Measurements from ENCODE around the gene SAMD8. TPM values are rescaled to one million over a fixed set of nuclear protein-coding genes. Genes with fewer than 3 reads are reported as not detected.
"Not testable (repeated sequence)": the region's sequence is repeated elsewhere in the genome, so short reads cannot be mapped to it uniquely, and the experiment has no call there.

Gene SAMD8
- total RNA-seq, 1 donor from 2014 or later: 23.0 TPM

DNA sequence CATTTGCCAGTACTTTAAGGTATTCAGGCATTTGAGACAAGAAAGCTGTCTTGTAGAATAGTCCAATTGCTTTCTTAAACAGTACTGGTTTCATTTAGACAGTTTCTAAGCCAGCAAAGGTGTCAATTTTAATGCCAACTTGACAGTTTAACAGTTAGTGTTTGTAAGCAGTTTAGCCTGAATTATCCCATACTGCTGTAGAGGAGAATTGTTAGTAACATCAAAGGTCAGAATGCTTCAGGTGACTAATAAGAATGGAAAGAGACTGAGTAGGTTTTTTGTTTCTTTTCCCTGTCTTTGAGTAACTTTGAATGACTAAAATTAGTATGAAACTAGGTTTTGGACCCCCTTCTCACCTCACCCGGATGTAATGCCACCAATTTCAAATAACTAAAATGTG lies 69.6 kb downstream of the SAMD8 start:
- no peaks in the 10 kb centered on the region for H3K9me3 ChIP-seq
- peaks cover 1% of the 10 kb centered on the region for H3K4me1 ChIP-seq
- ATAC-seq (no peak), DNase-seq (no peak)
- H3K27ac ChIP-seq: no peak overlapping the region
- no peak overlapping the region for H3K4me3 ChIP-seq
- no peaks in the 10 kb centered on the region for H3K27me3 ChIP-seq
- H3K36me3 ChIP-seq: peaks cover 18% of the 10 kb centered on the region
- TF ChIP-seq, protein P1, sequence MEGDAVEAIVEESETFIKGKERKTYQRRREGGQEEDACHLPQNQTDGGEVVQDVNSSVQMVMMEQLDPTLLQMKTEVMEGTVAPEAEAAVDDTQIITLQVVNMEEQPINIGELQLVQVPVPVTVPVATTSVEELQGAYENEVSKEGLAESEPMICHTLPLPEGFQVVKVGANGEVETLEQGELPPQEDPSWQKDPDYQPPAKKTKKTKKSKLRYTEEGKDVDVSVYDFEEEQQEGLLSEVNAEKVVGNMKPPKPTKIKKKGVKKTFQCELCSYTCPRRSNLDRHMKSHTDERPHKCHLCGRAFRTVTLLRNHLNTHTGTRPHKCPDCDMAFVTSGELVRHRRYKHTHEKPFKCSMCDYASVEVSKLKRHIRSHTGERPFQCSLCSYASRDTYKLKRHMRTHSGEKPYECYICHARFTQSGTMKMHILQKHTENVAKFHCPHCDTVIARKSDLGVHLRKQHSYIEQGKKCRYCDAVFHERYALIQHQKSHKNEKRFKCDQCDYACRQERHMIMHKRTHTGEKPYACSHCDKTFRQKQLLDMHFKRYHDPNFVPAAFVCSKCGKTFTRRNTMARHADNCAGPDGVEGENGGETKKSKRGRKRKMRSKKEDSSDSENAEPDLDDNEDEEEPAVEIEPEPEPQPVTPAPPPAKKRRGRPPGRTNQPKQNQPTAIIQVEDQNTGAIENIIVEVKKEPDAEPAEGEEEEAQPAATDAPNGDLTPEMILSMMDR (IDR thresholded peaks at IDR 0.05): no peak
- intact Hi-C loops (cut with DNase I): no loop called here

DNA sequence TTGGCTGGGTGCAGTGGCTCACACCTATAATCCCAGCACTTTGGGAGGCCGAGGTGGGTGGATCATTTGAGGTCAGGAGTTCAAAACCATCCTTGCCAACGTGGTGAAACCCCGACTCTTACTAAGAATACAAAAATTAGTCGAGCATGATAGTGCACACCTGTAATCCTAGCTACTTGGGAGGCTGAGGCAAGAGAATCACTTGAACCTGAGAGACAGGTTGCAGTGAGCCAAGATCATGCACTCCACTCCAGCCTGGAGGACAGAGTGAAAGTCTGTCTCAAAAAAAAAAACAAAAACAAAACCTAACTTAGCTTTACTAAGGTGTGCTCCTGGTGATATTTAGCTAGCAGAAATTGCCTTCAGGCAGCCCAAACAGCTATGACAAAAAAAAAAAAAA lies 74.9 kb downstream of the SAMD8 start:
- H3K36me3 ChIP-seq: no peaks in the 10 kb centered on the region
- intact Hi-C loops (cut with DNase I): no loop called here
- no peaks in the 10 kb centered on the region for H3K27me3 ChIP-seq
- no peak overlapping the region for H3K4me3 ChIP-seq
- DNase-seq (no peak), ATAC-seq (no peak)
- no peak overlapping the region for H3K27ac ChIP-seq
- no peaks in the 10 kb centered on the region for H3K9me3 ChIP-seq
- H3K4me1 ChIP-seq: peaks cover 6% of the 10 kb centered on the region
- TF ChIP-seq, protein P1 (IDR thresholded peaks at IDR 0.05): no peak

DNA sequence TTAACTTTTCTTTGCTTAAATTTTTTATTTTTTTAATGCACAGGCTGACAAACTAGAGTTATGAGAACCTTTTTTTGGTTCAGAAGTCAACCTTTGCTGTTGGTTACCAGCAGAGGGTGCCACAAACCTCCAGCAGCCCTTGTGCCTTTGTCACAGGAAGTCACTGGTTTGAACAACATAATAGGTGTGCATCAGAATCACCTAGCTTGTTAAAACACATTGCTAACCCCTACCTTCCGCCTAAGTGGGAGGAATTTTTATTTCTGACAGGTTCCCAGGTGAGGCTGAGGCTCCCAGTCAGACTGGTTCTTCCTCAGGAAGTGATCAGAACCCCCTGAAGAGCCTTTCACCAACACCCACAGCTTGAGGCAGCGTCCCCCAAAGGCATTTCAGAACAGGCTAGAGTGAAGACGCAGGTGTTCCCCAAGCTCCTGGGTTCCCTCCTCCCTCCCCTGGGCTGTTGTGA lies 76.5 kb downstream of the SAMD8 start:
- Histone ChIP-seq H3K4me3 (no peak overlapping the region), H3K27me3 (no peaks in the 10 kb centered on the region), H3K27ac (no peak overlapping the region), H3K4me1 (peaks cover 20% of the 10 kb centered on the region), H3K36me3 (no peaks in the 10 kb centered on the region), H3K9me3 (no peaks in the 10 kb centered on the region)
- DNase-seq (no peak), ATAC-seq (peak; percentile 76)
- intact Hi-C loops (cut with DNase I): no loop called here
- TF ChIP-seq, protein P1 (IDR thresholded peaks at IDR 0.05): peak; percentile 66

DNA sequence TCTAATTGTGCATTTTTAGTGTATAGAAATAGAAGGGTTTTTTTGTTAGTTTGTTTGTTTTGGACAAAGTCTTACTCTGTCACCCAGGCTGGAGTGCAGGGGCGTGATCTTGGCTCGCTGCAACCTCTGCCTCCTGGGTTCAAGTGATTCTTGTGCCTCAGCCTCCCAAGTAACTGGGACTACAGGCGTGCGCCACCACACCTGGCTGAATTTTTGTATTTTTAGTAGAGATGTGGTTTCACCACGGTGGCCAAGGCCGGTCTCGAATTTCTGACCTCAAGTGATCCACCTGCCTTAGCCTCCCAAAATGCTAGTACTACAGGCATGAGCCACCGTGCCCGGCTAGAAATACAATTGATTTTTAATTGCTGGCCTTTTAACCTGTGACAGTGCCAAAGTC lies 77.1 kb downstream of the SAMD8 start:
- H3K9me3 ChIP-seq; DNase-seq; H3K4me3 ChIP-seq; intact Hi-C loops (cut with DNase I); ATAC-seq; H3K27ac ChIP-seq; H3K36me3 ChIP-seq; H3K27me3 ChIP-seq: not testable (repeated sequence)
- H3K4me1 ChIP-seq: peaks cover 20% of the 10 kb centered on the region

DNA sequence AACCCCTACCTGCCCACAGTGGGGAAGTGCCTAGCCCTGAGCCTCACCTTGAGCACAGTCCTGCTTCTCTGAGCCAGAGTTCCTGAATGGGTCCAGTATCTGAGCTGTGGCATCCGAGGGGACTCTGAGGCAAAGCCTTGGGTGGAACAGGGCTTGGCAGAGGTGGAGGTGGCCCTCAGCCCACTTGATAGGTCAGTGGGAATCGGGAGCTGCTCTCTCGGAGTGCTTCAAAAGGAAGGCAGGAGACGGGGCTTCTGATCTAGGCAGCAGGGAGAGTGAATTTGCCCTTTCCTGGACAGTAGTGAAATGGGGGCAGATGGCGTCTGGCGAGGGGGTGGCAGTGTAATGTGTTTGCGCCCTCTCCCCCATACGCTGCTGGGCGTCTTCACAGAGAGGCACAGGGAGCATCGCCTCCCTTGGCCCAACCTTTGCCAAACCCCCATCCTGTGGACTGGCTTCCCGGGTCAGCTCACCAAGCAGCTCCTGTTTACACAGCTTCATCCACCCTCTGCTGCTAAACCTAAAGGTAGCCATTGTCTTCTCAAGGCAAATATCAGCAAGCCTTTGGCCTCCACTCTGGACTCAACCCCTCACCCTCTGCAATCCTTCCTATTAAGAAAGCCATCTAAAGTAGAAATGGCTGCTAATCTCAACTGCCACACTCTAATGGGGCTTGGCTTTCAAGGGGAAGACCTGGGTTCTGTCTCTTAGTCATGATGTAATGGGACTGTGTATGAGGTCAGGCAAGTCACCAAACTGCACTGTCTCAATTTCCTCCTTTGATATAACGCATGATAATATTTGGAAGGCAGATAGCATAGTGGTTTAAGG lies 78.0 kb downstream of the SAMD8 start:
- intact Hi-C loops (cut with DNase I): no loop called here
- Histone ChIP-seq H3K27ac (no peak overlapping the region), H3K4me1 (peaks cover 20% of the 10 kb centered on the region), H3K4me3 (no peak overlapping the region), H3K9me3 (no peaks in the 10 kb centered on the region), H3K36me3 (no peaks in the 10 kb centered on the region), H3K27me3 (no peaks in the 10 kb centered on the region)
- TF ChIP-seq, protein P1 (IDR thresholded peaks at IDR 0.05): no peak
- DNase-seq (no peak), ATAC-seq (no peak)

DNA sequence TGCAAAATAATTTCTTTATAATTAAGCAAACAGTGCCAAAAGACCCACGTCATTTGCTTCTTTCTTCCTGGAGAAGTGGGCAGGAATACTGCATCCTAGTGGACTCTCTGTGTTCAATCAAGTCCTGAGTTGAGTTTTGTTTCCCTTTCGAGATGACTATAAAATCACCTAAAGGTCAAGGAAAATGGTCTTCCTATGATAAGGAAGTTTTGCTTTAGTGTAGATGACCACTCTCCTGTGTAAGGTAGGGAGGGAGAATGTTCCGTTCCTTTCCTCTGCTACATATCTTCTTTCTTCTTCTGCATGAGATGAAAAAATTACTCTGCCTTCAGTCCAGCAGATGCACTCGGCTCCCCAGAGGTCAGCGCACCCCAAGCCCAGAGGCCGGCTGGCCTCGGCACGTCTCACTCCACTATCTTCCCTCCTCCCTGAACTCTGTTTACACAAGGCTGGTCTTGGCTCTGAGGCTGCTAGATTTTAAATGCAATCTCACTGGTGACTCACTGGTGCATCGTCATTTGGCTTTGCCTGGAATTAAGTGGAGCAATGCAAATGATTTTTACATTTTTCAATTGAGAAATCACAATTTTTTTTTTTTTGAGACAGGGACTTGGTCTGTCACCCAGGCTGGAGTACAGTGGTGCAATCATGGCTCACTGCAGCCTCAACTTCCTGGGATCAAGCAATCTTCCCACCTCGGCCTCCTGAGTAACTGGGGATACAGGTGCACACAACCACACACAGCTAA lies 80.5 kb downstream of the SAMD8 start:
- peaks cover 17% of the 10 kb centered on the region for H3K4me1 ChIP-seq
- ATAC-seq (peak; percentile 88), DNase-seq (no peak)
- no peaks in the 10 kb centered on the region for H3K27me3 ChIP-seq
- H3K4me3 ChIP-seq: no peak overlapping the region
- no peaks in the 10 kb centered on the region for H3K9me3 ChIP-seq
- no peaks in the 10 kb centered on the region for H3K36me3 ChIP-seq
- peak overlapping the region; percentile 63 for H3K27ac ChIP-seq
- TF ChIP-seq, protein P1 (IDR thresholded peaks at IDR 0.05): peak; percentile 17
- intact Hi-C loops (cut with DNase I): no loop called here

DNA sequence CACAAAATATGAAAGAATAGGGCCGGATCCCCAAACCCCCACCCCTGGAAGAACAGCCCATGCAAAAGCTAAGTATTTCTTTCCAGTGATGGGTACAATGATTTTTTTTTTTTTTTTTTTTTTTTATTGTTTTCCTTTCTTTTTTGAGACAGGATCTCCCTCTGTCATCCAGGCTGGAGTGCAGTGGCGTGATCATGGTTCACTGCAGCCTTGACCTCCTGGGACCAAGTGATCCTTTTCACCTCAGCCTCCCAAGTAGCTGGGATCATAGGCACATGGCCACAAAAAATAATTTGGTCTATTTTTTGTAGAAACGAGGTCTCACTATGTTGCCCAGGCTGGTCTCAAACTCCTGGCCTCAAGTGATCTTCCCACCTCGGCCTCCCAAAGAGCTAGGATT lies 83.2 kb downstream of the SAMD8 start:
- intact Hi-C loops (cut with DNase I); H3K36me3 ChIP-seq; H3K27ac ChIP-seq; H3K9me3 ChIP-seq; H3K27me3 ChIP-seq; H3K4me3 ChIP-seq; ATAC-seq; DNase-seq: not testable (repeated sequence)
- peaks cover 14% of the 10 kb centered on the region for H3K4me1 ChIP-seq

All from upper lobe of right lung (tissue), 1 donor.